ENCODE results near the gene SMAD3.
"Not testable (repeated sequence)": the region's sequence is repeated elsewhere in the genome, so short reads cannot be mapped to it uniquely, and the experiment has no call there.

SMAD3 gene

GRCh38 chr15:67063689-67064606, 1.5 kb upstream of the SMAD3 start:
- DNase-seq, result no peak

GRCh38 chr15:67064607-67065530, 533 bp upstream of the SMAD3 start:
- no peak for DNase-seq

- DNase-seq, result no peak
These were observed 898 bp downstream of the SMAD3 start for GRCh38 chr15:67066041-67066958.

GRCh38 chr15:67066959-67067853, 1.8 kb downstream of the SMAD3 start:
- DNase-seq, result no peak

- DNase-seq, result no peak
These were observed 2.6 kb downstream of the SMAD3 start for GRCh38 chr15:67067930-67068551.

GRCh38 chr15:67068710-67069400, 3.5 kb downstream of the SMAD3 start:
- DNase-seq, result no peak

- DNase-seq, result no peak
These were observed 4.7 kb downstream of the SMAD3 start for GRCh38 chr15:67070150-67070549.

- DNase-seq, result no peak
These were observed 5.7 kb downstream of the SMAD3 start for GRCh38 chr15:67070892-67071664.

GRCh38 chr15:67072442-67072841, 7.0 kb downstream of the SMAD3 start:
- DNase-seq, result no peak

GRCh38 chr15:67072958-67073357, 7.6 kb downstream of the SMAD3 start:
- no peak for DNase-seq

- no peak for DNase-seq
These were observed 9.5 kb downstream of the SMAD3 start for GRCh38 chr15:67074886-67075229.

- not testable (repeated sequence) for DNase-seq
These were observed 10.2 kb downstream of the SMAD3 start for GRCh38 chr15:67075555-67076135.

- DNase-seq, result no peak
These were observed 10.9 kb downstream of the SMAD3 start for GRCh38 chr15:67076147-67076843.

GRCh38 chr15:67077641-67078215, 12.3 kb downstream of the SMAD3 start:
- no peak for DNase-seq

GRCh38 chr15:67079361-67079760, 14.0 kb downstream of the SMAD3 start:
- no peak for DNase-seq

- no peak for DNase-seq
These were observed 14.9 kb downstream of the SMAD3 start for GRCh38 chr15:67080118-67080899.

- peak; percentile 42 for DNase-seq
These were observed 15.6 kb downstream of the SMAD3 start for GRCh38 chr15:67080900-67081431.

Data from midbrain (tissue), 1 donor.